Measurements from ENCODE around the gene CLCNKB. TPM values are rescaled to one million over a fixed set of nuclear protein-coding genes. Genes with fewer than 3 reads are reported as not detected.

Gene CLCNKB
- total RNA-seq, 1 donor from 2014 or later = 0.57 TPM

DNA sequence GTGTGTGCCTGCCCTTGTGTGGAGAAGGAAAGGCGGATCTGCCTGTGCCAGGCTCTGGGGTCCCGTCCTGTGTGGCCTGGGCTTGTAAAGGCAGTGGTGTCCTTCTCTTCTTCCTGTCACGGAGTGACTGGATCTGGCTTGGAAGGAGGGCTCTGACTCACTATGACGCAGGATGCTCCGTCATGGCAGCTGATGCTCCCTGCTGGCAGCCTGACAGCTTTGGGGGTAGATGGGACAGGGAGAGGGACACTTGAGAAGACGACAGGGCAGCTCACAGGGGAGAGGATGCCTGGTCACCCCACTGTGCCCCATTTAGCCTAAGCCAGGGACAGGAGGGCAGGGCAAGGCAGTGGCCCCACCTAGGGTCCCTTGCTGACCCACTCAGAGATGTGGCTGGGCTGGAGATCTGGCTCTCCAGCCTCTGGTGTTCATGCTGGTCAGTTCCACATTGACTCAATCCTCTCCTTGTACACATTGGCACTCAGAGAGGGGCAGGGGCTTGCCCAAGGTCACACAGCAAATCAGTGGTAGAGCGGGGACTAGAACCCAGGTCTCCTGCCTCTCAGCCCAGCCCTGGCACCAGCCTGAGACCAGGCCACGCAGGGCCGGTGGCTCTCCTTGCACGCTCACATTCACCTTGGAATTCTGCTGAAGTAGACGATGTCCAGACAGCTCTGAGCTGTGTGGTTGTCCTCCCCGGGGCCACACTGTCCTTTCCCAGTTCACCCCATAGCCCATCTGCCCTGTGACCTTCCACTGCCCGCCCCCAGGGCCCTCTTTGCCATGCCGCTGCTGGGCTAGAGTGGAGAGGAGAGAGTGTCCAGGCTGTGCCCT is 32.7 kb downstream of the CLCNKB start:
- H3K27me3 Mint-ChIP-seq (ENCODE audit: low read depth) = no peaks in the 10 kb centered on the region
- H3K4me3 Mint-ChIP-seq (ENCODE audit: unreplicated experiment) = no peak overlapping the region
- peak overlapping the region; percentile 68 for H3K27ac Mint-ChIP-seq (ENCODE audit: unreplicated experiment)

DNA sequence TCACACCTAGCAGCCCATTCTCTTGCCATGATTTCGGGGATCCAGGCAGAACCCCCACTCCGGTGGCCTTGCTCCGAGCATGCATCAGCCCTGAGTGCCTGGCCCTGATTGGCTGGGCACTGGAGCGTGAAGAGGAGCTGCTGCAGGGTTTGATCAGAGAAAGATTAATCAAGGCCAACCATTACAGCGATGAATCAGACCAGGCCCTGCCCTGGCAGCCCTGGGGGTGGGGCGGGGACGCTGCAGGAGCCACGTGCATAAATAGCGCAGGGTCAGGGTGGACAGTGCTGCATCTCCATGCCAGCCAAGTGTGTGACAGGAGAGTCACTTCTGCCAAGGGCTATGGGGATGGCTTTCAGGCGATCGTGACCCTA is 33.3 kb downstream of the CLCNKB start:
- TF ChIP-seq, protein P1, sequence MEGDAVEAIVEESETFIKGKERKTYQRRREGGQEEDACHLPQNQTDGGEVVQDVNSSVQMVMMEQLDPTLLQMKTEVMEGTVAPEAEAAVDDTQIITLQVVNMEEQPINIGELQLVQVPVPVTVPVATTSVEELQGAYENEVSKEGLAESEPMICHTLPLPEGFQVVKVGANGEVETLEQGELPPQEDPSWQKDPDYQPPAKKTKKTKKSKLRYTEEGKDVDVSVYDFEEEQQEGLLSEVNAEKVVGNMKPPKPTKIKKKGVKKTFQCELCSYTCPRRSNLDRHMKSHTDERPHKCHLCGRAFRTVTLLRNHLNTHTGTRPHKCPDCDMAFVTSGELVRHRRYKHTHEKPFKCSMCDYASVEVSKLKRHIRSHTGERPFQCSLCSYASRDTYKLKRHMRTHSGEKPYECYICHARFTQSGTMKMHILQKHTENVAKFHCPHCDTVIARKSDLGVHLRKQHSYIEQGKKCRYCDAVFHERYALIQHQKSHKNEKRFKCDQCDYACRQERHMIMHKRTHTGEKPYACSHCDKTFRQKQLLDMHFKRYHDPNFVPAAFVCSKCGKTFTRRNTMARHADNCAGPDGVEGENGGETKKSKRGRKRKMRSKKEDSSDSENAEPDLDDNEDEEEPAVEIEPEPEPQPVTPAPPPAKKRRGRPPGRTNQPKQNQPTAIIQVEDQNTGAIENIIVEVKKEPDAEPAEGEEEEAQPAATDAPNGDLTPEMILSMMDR (IDR thresholded peaks at IDR 0.05) = no peak
- Mint-ChIP-seq H3K4me1 (ENCODE audit: low read depth) (peaks cover 24% of the 10 kb centered on the region), H3K4me3 (ENCODE audit: unreplicated experiment) (no peak overlapping the region), H3K27ac (ENCODE audit: unreplicated experiment) (no peak overlapping the region), H3K36me3 (ENCODE audit: low read depth) (no peaks in the 10 kb centered on the region), H3K9me3 (ENCODE audit: low read depth) (no peaks in the 10 kb centered on the region), H3K27me3 (ENCODE audit: low read depth) (no peaks in the 10 kb centered on the region)
- no peak for DNase-seq (ENCODE audit: low spot score)

More for the DNA sequence above, 32.7 kb downstream of the CLCNKB start:
- Mint-ChIP-seq H3K9me3 (ENCODE audit: low read depth) (no peaks in the 10 kb centered on the region), H3K4me1 (ENCODE audit: low read depth) (peaks cover 24% of the 10 kb centered on the region), H3K36me3 (ENCODE audit: low read depth) (no peaks in the 10 kb centered on the region)
- no peak for DNase-seq (ENCODE audit: low spot score)
- TF ChIP-seq, protein P1 (IDR thresholded peaks at IDR 0.05) = no peak

DNA sequence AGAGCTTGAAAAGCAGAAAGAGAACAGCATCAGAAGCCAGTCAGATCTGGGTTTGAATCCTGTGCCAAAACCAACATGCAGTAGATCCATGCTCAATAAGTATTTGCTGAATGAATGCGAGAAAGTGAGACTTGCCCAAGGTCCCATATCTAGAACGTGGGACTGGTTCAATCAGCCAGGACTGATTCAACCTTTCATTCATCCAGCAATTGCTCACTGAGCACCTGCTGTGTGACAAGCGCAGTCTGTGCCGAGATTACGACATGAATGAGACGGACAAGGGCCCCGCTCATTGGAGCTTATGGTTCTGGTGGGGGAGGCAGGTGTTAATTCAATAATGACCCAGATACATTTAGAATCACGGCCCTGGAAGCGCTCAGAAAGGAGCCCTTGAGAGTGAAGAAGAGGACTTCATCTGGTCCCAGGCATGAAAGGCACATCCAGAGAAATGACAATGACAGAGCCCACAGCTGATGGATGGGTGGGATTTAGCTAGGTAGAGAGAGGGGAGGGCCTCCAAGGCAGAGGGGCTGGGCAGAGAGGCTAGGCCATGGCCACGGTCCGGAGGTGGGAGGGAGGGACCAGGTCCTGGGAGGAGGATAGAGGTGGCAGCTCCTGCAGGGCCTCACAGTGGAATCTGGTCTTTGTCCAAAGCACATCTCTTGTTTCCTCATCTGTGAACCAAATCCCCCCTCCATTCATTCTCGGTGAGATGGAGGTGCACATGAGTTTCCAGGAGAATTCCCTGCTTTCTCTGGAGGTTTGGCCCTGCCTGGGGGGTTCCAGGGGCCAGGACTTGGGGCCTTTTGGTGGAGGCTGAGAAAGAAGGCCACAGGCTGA is 34.0 kb downstream of the CLCNKB start:
- DNase-seq (ENCODE audit: low spot score) = no peak
- Mint-ChIP-seq H3K4me3 (ENCODE audit: unreplicated experiment) (no peak overlapping the region), H3K27me3 (ENCODE audit: low read depth) (no peaks in the 10 kb centered on the region), H3K27ac (ENCODE audit: unreplicated experiment) (no peak overlapping the region), H3K9me3 (ENCODE audit: low read depth) (no peaks in the 10 kb centered on the region), H3K4me1 (ENCODE audit: low read depth) (peaks cover 24% of the 10 kb centered on the region), H3K36me3 (ENCODE audit: low read depth) (no peaks in the 10 kb centered on the region)
- TF ChIP-seq, protein P1 (IDR thresholded peaks at IDR 0.05) = no peak

DNA sequence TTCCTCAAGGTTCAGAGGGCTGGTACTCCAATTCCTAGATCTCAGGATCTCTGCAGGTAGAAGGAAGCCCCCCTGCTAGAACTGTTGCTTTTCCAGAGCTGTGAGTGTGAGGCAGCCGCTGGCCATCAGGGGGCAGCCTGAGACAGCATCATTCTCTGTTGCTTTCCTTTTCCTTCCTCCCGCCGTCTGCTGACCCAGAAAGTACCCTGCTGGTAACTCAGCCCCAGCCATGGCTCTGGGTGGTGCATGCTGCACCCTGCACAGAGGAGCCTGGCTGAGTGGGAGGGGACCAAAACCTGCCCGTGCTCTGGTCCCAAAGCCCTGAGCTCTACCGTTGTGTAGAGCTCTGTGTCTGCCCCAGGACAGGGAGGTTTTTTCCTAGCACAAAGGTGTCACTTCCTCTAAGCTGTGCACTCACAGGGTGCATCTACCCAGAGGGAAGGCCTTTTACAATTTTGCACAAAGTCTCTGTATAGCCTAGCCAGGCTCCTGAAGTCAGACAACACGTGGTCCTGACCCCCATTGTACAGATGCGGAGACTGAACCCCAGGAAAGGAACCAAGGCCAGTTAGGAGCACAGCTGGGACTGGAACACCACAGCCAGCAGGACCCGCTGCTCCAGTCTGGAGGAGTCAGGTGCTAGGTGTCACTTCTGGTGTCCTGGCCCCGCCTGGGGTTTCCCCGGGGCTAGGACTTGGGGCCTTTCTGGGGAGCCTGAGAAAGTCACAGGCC is 35.5 kb downstream of the CLCNKB start:
- Mint-ChIP-seq H3K27me3 (ENCODE audit: low read depth) (no peaks in the 10 kb centered on the region), H3K4me1 (ENCODE audit: low read depth) (peaks cover 22% of the 10 kb centered on the region), H3K4me3 (ENCODE audit: unreplicated experiment) (no peak overlapping the region), H3K27ac (ENCODE audit: unreplicated experiment) (peak overlapping the region; percentile 69), H3K36me3 (ENCODE audit: low read depth) (no peaks in the 10 kb centered on the region), H3K9me3 (ENCODE audit: low read depth) (no peaks in the 10 kb centered on the region)
- TF ChIP-seq, protein P1 (IDR thresholded peaks at IDR 0.05) = peak; percentile 95
- no peak for DNase-seq (ENCODE audit: low spot score)

All from chondrocyte (in vitro differentiated cells).